ENCODE results near the gene DIDO1. TPM values are rescaled to one million over a fixed set of nuclear protein-coding genes. Genes with fewer than 3 reads are reported as not detected.

DIDO1 gene
- total RNA-seq, 1 donor from 2014 or later, result 71.2 TPM

DNA sequence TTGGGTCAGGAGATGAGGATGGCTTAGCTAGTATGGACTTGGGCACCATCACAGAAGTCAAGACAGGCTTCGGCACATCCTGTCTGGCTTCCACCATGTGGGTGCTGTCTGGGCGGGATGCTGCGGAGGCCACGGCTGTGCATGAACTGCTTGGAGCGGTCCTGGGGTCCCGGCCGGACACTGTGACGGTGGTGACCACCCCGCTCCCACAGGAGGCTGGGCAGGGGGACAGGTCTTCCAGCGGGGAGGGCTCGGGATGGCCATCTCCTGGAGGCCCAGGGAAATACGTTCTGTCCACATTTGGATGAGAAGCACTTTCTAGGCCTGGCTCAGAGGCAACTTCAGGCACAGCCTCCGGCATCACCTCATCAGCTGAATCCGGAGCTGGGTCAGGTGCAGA lies 32.6 kb downstream of the DIDO1 start:
- DNase-seq (ENCODE audit: low spot score, unreplicated experiment), result no peak
- Mint-ChIP-seq H3K4me1 (ENCODE audit: low read depth) (peaks cover 2% of the 10 kb centered on the region), H3K27ac (no peak overlapping the region), H3K36me3 (ENCODE audit: insufficient read depth) (peaks cover 30% of the 10 kb centered on the region), H3K9me3 (ENCODE audit: low read depth) (no peaks in the 10 kb centered on the region), H3K4me3 (ENCODE audit: low read depth) (no peak overlapping the region), H3K27me3 (no peaks in the 10 kb centered on the region)
- TF ChIP-seq, protein P1, sequence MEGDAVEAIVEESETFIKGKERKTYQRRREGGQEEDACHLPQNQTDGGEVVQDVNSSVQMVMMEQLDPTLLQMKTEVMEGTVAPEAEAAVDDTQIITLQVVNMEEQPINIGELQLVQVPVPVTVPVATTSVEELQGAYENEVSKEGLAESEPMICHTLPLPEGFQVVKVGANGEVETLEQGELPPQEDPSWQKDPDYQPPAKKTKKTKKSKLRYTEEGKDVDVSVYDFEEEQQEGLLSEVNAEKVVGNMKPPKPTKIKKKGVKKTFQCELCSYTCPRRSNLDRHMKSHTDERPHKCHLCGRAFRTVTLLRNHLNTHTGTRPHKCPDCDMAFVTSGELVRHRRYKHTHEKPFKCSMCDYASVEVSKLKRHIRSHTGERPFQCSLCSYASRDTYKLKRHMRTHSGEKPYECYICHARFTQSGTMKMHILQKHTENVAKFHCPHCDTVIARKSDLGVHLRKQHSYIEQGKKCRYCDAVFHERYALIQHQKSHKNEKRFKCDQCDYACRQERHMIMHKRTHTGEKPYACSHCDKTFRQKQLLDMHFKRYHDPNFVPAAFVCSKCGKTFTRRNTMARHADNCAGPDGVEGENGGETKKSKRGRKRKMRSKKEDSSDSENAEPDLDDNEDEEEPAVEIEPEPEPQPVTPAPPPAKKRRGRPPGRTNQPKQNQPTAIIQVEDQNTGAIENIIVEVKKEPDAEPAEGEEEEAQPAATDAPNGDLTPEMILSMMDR (IDR thresholded peaks at IDR 0.05; ENCODE audit: unreplicated experiment), result no peak

DNA sequence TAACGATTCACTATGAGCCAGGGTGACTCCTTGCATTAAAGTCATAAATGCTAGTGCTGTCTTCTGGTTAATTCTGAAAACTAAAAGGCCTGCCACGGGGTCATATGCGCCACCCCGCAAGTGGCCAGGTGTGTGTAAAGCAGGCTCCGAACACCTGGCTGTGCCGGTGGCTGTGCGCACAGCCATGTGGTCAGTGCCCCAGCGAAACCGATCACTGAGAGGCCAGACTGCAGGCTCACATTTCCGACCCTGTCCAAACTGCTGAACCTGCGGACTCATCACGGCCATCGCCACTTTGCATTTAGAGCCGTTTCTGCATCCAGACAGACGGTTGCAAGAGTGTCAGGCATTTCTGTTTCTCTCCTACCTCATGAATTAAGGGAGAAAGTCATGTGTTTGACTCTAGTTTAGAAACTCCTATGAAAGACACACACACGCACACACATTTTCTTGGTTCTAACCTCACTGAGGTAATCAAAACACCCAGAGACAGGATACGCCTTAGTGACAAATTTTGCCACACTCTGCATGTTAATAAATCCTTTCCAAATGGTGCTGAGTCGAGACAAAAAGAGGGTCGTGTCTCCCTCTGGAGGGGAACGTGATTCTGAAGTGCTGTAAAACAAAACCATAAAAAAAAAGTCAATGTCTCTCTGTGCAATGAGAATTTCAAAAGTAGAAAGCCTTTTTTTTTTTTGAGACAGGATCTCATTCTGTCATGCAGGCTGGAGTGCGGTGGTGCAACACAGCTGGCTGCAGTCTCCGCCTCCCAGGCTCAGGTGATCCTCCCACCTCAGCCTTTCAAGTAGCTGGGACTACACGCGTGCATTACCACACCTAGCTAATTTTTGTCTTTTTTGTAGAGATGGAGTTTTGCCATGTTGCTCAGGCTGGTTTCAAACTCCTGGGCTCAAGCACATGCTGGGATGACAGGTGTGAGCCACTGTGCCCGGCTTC lies 33.7 kb downstream of the DIDO1 start:
- Mint-ChIP-seq H3K9me3 (ENCODE audit: low read depth) (no peaks in the 10 kb centered on the region), H3K4me3 (ENCODE audit: low read depth) (no peak overlapping the region), H3K4me1 (ENCODE audit: low read depth) (peaks cover 2% of the 10 kb centered on the region), H3K27ac (no peak overlapping the region), H3K36me3 (ENCODE audit: insufficient read depth) (peaks cover 34% of the 10 kb centered on the region), H3K27me3 (no peaks in the 10 kb centered on the region)
- DNase-seq (ENCODE audit: low spot score, unreplicated experiment), result no peak
- TF ChIP-seq, protein P1 (IDR thresholded peaks at IDR 0.05; ENCODE audit: unreplicated experiment), result no peak

DNA sequence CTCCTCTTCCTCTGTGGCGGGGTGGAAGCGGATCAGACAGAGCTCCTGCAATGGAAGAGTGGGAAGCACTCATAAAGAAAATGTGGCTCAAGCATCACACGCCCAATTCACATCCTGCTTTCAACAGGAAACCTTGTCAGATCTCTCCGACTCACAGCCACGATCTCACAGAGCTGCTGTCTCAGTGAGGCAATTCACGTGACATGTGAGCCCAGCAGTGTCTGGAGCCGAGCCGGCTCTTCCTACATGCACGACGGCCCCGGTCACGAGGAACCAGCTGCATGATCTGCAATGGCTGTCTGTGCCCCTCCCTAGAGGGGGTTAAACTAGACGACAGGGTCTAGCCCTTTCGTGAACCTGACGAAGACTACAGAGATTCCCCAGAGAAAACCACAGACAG lies 35.2 kb downstream of the DIDO1 start:
- DNase-seq (ENCODE audit: low spot score, unreplicated experiment), result no peak
- TF ChIP-seq, protein P1 (IDR thresholded peaks at IDR 0.05; ENCODE audit: unreplicated experiment), result no peak
- peaks cover 2% of the 10 kb centered on the region for H3K4me1 Mint-ChIP-seq (ENCODE audit: low read depth)
- peaks cover 37% of the 10 kb centered on the region for H3K36me3 Mint-ChIP-seq (ENCODE audit: insufficient read depth)
- H3K27me3 Mint-ChIP-seq, result no peaks in the 10 kb centered on the region
- H3K9me3 Mint-ChIP-seq (ENCODE audit: low read depth), result no peaks in the 10 kb centered on the region
- no peak overlapping the region for H3K4me3 Mint-ChIP-seq (ENCODE audit: low read depth)
- no peak overlapping the region for H3K27ac Mint-ChIP-seq

DNA sequence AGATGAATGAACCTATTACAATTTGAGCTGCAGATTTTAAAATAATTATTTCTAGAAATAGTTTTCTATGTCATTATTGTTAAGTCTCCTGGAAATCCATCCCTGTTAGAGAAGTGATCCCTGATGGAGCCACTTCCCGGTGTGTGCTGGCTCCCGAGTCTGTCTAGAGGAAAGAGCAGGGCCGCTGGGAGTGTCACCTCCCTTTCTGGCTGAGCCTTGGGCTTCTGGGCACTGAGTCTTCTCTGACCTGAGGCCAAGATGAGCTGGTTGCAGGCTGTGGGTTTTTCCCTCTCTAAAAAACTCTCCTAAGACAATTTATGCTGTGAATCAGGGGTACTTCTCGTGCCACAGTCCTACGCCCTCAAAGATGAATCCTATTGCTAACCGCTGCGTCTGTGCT lies 35.9 kb downstream of the DIDO1 start:
- TF ChIP-seq, protein P1 (IDR thresholded peaks at IDR 0.05; ENCODE audit: unreplicated experiment), result no peak
- no peak overlapping the region for H3K27ac Mint-ChIP-seq

DNA sequence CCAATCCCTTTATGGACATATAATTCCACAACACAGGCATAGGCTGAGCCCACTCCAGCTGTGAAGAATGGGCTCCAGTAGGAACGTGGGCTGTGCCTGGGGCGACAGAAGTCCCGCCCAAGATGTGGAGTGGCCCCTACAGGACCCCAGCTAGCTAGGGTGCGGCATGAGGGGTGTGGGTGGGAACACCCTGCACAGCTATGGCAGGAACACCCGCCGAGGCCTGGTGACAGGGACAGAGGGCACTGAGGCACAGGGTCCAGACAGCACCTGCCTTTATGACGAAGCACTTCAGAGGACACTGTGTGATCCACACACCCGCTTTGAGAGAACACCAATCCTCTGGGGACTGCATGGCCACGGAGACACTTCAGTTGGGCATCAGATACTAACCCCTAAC lies 36.4 kb downstream of the DIDO1 start:
- TF ChIP-seq, protein P1 (IDR thresholded peaks at IDR 0.05; ENCODE audit: unreplicated experiment), result no peak
- no peaks in the 10 kb centered on the region for H3K4me1 Mint-ChIP-seq (ENCODE audit: low read depth)
- H3K4me3 Mint-ChIP-seq (ENCODE audit: low read depth), result no peak overlapping the region
- H3K27ac Mint-ChIP-seq, result no peak overlapping the region
- H3K27me3 Mint-ChIP-seq, result no peaks in the 10 kb centered on the region
- H3K9me3 Mint-ChIP-seq (ENCODE audit: low read depth), result no peaks in the 10 kb centered on the region
- DNase-seq (ENCODE audit: low spot score, unreplicated experiment), result no peak
- H3K36me3 Mint-ChIP-seq (ENCODE audit: insufficient read depth), result peaks cover 35% of the 10 kb centered on the region

More for the DNA sequence above, 35.9 kb downstream of the DIDO1 start:
- H3K27me3 Mint-ChIP-seq, result no peaks in the 10 kb centered on the region
- no peaks in the 10 kb centered on the region for H3K4me1 Mint-ChIP-seq (ENCODE audit: low read depth)
- no peak overlapping the region for H3K4me3 Mint-ChIP-seq (ENCODE audit: low read depth)
- DNase-seq (ENCODE audit: low spot score, unreplicated experiment), result no peak
- peaks cover 35% of the 10 kb centered on the region for H3K36me3 Mint-ChIP-seq (ENCODE audit: insufficient read depth)
- no peaks in the 10 kb centered on the region for H3K9me3 Mint-ChIP-seq (ENCODE audit: low read depth)

All from progenitor cell of endocrine pancreas (in vitro differentiated cells).